GM19397 (cell line): ENCODE measurements around the gene SSH2.
"Not testable (repeated sequence)": the region's sequence is repeated elsewhere in the genome, so short reads cannot be mapped to it uniquely, and the experiment has no call there.

Experiments used
- ATAC-seq: cut with Tn5 transposase; IDR thresholded peaks from one replicate; pipeline ENCODE4 v1.9.1; 2021; ENCODE audit warnings: mild to moderate bottlenecking, moderate library complexity; ENCODE audit not compliant: unreplicated experiment

The SSH2 gene

DNA sequence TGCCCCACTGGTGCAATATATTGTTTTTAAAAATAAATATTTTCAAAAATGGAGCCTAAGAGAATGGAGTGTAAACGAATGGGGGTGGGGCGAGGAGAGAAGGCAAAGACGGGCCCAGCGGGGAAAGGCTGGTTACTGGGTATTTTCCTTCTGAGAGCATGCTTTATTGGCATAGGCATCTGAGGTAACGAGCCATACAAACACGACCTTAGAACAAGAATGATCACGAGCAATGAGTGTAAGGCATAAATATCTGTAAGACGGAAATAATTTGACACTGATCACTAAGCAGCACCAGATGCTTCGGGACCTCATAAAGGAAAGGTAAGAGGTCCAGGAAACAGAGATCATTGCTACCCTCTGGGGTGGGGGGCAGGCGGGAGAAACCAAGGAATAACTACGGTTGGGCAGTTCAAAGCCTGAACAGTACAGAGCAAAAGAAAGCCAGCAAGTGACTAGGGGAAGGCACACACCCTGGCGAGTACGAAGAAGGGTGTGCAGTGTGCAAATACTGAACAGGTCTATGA lies 959 bp downstream of the SSH2 start:
- ATAC-seq, result no peak

- ATAC-seq, result no peak
These were observed 2.5 kb downstream of the SSH2 start for GRCh38 chr17:29927546-29927945.

GRCh38 chr17:29924786-29925185 lies 5.2 kb downstream of the SSH2 start:
- ATAC-seq, result no peak

DNA sequence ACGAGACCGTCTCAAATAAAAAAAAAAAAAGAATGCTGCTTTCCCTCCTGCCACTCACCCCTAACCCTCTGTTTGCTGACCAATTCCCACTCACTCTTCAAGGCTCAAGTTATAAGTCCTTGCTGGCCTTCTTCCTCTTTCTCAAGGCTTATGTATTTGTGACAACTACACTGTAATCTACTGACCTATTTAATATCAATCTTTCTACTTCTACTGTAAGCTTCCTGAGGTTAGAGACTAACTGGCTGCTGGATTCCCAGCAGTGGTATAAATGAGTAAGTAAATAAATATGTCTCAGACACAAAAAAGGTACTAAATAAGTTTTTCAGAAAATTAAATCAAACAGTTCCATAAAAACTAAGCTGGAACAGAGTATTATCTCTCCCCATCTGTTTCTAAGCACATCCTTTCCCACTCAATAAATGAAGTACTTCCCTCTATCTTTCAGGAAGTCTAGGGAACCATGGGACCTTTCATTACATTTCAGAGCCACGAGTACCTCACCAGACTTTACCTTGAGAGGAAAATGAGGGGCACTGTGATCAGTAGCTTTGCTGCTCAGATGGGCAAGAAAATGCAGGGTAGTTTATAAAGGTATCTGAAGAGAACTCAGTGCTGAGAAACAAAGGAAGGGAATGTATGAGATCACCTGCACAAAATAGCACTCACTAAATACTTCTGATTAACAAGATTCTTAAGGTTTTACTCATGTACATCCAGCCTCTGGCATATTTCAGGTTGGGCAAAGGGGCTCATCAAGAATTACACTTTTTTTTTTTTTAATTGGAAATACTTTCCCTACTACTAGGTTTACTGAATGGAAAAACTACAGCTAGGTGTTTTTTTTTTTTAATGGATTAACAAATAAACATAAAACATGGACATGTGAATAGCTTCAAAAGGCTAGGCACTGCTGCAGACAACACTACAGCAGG lies 10.8 kb downstream of the SSH2 start:
- ATAC-seq, result no peak

DNA sequence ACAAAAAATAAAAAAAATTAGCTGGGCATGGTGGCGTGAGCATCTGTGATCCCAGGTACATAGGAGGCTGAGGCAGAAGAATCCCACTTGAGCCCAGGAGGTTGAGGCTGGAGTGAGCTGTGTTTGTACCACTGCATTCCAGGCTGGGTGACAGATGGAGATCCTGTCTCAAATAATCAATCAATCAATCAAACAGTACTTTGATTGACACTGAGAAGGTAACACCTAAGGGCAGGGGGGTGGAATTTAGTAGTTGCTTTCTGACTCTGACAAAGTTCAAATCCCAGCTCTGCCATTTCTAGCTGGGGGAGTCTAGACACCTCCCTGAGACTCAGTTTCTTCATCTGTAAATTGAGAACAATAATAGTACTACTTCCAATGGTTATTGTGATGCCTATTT lies 12.0 kb downstream of the SSH2 start:
- ATAC-seq, result no peak

DNA sequence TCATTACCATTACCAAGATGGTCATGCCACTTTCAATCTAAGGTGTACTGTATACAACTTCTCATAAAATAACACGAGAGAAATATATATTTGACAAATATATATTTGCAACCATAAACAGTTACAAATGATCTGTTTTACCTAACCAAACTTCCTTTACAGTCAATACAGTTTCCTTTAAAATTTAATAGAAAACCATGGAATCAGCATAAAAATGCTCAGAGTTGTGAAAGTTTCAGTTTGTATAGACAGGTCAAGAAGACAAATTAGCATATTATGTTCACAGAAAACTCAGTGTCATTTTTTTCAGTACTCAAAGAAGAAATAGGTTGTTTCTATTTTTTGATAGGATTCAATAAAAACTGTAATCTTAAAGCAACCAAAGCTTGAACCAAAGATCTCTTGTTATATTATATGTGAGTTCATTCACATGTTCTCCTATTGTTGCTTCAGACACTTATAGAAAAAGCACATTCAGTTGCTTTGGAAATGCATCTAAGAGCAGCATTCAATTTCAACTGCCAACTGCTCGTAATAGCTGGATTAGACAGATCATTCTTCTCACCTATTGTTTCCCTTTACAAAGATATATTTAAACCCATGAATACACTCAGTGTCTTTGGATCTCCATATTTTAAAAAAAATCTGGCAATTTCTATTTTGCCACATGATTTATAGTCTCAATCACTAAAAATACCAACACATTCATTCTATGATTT lies 15.1 kb downstream of the SSH2 start:
- ATAC-seq, result no peak

- ATAC-seq, result no peak
These were observed 18.3 kb downstream of the SSH2 start for GRCh38 chr17:29911641-29912177.

DNA sequence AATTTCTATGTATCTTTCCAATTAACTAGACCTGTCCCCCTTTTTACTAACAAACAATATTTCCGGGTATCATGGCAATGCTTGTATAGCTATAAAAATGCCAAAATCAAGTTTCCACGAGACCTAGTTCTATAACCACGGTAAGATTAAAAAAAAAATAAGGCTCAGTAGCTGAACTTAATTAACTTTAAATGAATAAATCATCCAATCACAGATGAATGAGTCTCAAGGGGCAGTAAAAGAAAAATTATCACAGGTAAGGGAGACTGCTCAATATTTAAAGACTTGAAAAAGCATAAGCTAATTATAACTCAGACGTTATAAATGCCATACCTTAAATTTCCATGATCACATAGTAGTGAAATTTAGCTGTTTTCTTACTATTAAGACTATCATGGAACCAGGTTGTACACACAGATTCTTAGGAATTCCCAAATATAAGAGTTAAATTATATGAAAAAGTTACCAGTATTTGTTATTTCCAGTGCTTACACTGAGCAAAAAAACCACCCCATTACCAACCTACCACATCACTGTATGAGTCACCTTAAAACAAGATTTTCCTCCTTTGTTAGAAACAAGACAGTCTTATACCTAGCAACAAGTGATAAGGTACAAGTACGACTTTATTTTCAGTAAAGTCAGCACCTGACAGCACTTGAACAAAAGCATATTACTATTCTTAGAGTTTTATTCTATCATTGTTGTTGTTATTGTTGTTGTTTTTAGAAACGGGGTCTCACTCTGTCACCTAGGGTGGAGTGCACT lies 20.6 kb downstream of the SSH2 start:
- no peak for ATAC-seq

GRCh38 chr17:29906969-29907368 lies 23.1 kb downstream of the SSH2 start:
- no peak for ATAC-seq

GRCh38 chr17:29905879-29906167 lies 24.2 kb downstream of the SSH2 start:
- ATAC-seq, result no peak

- ATAC-seq, result no peak
These were observed 24.7 kb downstream of the SSH2 start for GRCh38 chr17:29905086-29905878.

DNA sequence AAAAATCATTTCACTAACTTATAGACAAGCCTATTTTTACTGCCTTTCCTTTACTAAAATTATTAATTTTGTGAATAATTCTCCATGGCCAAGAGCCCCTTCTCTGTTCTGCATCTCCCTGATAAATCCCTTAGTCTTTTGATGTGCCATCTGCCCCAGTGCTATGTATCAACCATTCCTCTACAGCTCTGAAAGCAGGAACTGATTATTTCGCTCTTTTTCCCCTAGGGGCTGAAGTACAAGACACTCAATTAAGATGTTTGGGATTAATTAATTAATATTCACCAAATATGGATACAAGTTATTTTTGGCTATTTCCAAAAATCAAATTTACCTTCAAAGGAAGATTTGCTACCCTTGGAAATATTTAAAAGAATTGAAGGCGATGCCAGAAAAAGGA lies 26.6 kb downstream of the SSH2 start:
- no peak for ATAC-seq

GRCh38 chr17:29897136-29897535 lies 32.9 kb downstream of the SSH2 start:
- not testable (repeated sequence) for ATAC-seq

DNA sequence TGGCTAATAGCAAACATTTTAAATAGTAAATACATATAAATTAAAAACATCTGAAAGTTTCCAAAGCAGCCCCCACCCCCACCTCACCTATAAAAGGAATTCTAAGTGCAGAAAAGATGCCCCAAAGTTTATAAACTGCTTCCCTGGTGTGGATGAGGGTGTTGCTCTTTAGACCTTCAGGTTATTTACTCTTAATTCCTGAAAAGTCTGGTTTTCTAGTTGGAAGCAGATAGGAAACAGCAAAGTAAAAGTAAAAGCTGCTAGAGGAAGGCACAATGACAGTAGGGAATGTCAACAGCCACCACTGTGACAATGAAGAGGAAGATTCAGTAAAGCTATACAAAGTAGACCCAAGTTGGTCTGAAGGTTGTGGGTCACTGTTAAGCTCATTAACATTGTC lies 37.8 kb downstream of the SSH2 start:
- no peak for ATAC-seq

GRCh38 chr17:29891131-29891530 lies 38.9 kb downstream of the SSH2 start:
- ATAC-seq, result no peak

GRCh38 chr17:29885031-29885640 lies 44.9 kb downstream of the SSH2 start:
- ATAC-seq, result no peak

DNA sequence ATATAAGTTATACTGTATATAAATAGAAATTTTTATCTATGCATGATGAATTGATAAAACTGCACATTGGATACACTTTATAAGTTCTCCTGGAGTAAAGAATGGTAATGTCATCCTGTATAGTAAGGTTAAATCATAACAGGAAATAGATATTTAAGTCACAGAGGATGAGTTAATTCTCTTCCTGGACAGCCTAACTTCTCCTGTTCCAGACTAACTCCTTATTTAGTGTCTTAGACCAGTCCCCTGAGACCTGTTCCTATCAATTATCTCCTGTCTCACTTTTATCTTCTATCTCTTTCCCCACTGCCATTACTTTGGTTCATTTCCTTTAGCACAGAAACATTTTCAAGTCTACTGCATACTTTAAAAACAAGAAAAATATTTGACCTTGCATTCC lies 46.5 kb downstream of the SSH2 start:
- ATAC-seq, result no peak

GRCh38 chr17:29881256-29881655 lies 48.8 kb downstream of the SSH2 start:
- ATAC-seq, result no peak

- ATAC-seq, result no peak
These were observed 50.0 kb downstream of the SSH2 start for GRCh38 chr17:29880031-29880430.
